ENCODE results near the gene PSMA7.
"Not testable (repeated sequence)": the region's sequence is repeated elsewhere in the genome, so short reads cannot be mapped to it uniquely, and the experiment has no call there.

Gene PSMA7

GRCh38 chr20:62155428-62156253 lies 12.4 kb upstream of the PSMA7 start:
- no peak for DNase-seq (ENCODE audit: low read depth)

DNA sequence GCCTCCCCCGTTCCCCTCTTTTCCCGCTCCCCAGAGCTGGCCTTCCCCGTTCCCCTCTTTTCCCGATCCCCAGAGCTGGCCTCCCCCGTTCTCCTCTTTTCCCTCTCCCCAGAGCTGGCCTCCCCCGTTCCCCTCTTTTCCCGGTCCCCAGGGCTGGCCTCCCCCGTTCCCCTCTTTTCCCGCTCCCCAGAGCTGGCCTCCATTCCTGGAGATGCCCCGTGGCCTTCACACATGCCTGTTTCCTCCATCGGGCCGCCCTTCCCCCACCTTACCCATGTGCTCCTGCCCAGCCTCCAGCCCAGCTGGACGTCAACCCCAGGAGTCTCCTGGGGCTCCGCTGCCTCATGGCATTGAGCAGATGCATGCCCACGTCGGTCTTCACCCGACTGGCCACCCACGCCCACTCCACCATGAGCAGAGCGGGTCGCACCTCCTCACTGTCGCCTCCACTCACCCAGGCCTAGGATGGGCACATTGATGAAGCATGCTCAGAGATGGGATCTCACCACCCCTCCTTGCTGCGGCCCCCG lies 8.7 kb upstream of the PSMA7 start:
- no peak for DNase-seq (ENCODE audit: low read depth)

- DNase-seq (ENCODE audit: low read depth) = no peak
Observed at GRCh38 chr20:62151225-62151624, 8.0 kb upstream of the PSMA7 start.

- no peak for DNase-seq (ENCODE audit: low read depth)
Observed at GRCh38 chr20:62150310-62150575, 7.0 kb upstream of the PSMA7 start.

DNA sequence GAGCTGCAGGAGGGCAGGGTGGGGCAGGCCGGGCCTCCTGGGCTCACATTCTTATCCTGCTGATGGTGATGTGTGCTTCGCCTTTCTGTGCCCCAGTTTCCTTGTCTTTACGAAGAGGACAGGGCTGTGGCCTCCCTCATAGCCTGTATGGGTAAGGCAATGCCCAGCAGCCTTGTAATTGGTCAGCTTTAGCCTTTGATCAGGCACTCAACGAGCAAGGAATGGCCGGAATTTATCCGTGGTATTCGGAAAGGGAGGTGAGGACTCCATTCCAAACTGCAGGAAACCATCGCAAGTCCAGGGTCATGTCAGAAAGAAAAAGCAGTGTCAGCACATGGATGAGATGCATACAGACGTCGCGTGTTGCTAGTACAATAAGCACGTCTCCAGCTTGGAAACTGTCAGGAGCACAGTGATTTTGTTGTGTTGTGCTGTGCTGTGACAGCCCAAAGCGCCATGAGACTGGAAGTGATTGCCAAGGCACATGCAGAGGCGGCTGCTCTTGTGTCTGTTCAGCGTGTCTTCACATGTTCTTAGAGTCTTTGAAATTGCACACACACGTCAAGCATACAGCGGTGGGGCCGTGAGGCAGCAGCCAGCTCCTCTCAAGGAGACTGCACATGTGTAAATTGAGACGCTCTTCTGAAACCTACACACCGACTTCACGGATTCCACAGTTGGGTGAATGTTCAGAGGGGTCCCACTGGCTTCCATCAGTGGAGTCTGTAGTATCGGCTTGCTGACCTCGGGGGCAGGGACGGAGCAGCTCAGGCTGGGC lies 6.5 kb upstream of the PSMA7 start:
- DNase-seq (ENCODE audit: low read depth) = no peak

DNA sequence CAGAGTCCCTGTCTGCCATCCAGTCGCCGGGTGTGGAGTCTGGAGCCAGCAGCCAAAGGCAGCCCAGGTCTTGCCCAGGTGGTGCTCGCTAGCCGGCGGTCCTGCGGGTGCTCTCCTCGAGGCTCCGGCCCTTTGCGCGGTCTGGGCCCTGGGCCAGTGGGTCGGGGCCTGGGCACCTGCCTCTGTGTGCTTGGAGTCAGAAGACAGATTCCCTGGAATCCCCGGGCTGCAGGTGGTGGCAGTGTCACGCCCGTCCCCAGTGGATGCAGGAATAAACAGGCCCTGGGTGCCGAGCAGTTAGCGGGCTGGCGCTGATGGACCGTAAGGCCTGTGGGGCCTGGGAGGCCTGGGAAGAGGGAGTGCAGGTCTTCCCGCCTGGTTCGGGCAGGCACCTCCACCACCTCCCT lies 5.7 kb upstream of the PSMA7 start:
- no peak for DNase-seq (ENCODE audit: low read depth)

GRCh38 chr20:62148383-62148782 lies 5.2 kb upstream of the PSMA7 start:
- DNase-seq (ENCODE audit: low read depth) = not testable (repeated sequence)

DNA sequence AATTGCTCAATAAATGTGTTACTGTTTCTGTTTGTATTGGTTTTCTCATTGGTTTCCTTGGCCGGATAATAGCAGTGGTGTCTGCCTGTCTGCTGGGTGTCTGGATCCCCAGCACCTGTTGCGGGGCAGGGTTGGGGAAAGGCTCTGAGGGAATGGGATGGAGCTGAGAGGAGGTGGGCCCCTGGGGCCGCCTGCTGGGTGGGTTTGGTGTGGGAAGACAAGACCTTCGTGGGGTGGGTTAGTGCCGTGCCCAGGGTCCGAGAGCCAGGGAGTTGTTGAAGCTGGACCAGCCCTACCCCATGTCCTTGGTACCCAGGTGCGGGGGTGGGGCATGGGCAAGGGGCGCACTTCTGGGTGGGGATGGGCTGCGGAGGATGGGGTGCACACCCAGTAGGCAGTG lies 4.3 kb upstream of the PSMA7 start:
- no peak for DNase-seq (ENCODE audit: low read depth)

DNA sequence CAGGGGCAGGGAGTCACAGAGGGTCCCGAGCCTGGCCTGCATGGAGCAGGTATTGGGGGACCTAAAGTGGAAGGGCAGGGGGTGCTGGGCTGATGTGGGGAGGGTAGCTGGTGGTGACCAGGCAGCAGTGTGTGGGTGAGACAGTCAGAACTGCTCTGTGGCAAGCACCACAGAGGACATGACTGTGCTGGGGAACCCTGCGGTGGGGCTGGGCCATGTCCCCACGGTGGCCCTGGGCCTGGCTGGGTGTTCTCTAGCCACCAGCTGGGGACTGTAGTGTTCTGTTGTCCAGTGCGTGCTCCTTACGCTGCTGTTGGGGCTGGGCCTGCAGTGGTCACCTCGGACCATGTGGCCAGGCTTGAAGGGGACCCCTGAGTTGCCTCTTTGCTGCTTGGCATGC lies 3.9 kb upstream of the PSMA7 start:
- no peak for DNase-seq (ENCODE audit: low read depth)

- no peak for DNase-seq (ENCODE audit: low read depth)
Observed at GRCh38 chr20:62146019-62146755, 3.0 kb upstream of the PSMA7 start.

DNA sequence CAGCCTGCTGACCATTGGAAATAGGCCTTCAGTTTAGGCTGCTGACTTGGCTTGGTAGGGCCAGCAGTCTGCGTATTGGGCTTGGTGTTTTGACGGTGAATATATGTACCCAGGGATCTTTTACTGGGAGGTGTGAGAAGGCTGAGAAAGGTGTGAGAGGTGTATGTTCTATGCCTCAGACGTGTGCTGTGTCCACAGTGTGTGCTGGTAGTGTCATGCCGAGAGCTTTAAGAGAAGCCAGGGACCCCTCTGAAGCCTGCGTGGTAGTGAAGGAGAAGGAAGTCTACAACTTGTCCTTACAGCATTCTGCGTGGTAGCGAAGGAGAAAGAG lies 2.5 kb upstream of the PSMA7 start:
- no peak for DNase-seq (ENCODE audit: low read depth)

DNA sequence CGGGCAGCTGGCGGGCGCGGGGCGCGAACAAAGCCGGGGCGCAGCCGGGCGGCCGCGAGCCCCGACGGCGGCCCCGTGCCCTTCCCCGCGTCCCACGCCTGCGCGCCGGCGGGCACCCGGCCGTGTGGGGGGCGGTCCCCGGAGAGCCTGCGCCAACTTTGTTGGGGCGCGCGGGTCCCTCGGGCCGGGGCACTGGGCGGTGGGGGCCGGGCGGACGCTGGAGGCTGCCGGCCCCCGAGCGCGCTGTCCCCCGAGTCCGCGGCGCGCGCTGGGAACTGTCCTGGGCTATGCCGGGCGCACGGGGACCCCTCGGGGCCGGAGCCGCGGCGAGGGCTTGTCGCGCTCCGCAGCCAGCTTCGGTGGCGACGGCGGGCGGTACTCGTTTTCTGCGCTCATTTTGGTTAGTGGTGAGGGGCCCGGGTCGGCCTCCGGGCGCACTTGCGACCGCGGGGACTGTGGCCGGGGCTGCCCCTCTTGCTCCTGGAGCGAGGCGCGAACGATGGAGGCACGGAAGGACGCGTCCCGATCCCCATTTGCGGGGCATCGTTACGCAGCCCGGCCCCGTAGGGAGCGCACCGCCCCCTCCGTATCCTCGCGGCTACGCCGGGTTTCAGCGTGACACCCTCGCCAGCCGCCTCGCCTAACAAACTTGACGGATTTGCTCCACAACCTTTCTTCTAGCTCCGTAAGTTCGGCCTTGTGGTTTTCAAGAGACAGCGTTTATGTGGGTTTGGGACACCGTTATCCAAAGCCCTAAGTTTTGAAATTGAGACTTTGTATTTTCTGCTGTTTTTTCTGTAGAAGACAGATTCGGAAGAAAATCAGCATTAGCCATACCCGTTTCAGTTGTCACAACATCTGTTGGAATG lies 997 bp upstream of the PSMA7 start:
- no peak for DNase-seq (ENCODE audit: low read depth)

GRCh38 chr20:62142252-62143080 lies 728 bp downstream of the PSMA7 start:
- no peak for DNase-seq (ENCODE audit: low read depth)

DNA sequence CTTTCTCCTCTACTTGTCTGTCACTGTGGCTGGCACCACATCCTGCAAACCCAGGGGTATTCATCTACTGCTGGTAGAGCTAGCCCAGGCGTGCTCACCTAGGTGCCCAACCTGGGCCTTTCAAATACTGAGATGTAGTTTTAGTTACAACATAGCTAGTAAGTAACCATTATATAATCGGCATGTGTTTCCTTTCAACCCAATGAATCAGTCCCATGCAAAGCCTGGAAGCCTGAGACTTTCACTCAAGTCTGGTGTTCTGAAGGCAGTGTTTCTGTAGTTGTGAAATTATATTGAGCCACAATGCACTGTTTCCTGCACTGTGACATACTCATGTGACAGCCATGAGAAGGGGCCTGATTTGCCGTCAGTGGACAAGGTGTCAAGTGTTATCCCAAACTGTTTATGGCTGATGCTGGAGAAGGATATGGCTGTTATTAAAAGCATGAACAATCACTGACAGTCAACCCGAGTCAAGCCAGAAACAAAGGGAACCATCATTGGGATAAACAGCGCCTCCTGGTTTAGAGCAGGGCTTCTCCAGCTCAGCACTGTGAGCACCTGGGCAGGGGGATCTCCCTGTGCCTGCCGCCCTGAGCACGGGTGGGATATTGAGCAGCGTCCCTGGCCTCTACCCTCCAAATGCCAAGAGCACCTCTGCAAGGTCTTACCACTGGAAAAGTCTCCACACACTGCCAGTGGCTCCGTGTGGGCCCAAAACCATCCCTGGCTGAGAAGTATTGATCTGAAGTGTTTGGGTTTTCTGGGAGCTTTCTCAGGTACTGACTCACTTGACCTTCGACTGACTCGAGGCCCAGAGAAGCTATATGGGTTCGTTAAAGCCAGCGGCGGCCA lies 1.6 kb downstream of the PSMA7 start:
- no peak for DNase-seq (ENCODE audit: low read depth)

DNA sequence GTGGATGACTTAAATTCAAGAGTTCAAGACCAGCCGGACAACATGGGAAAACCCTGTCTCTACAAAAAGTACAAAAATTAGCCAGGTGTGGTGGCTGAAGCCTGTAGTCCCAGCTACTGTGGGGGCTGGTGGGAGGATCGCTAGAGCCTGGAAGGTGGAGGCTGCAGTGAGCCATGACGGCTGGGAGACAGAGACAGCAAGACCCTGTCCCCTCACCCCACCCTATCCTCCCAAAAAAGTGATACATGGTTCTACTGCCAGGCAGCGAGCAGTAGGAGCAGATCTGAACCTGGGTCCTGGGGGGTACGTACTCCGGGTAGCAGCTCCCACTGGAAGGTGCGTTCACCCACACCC lies 2.2 kb downstream of the PSMA7 start:
- no peak for DNase-seq (ENCODE audit: low read depth)

DNA sequence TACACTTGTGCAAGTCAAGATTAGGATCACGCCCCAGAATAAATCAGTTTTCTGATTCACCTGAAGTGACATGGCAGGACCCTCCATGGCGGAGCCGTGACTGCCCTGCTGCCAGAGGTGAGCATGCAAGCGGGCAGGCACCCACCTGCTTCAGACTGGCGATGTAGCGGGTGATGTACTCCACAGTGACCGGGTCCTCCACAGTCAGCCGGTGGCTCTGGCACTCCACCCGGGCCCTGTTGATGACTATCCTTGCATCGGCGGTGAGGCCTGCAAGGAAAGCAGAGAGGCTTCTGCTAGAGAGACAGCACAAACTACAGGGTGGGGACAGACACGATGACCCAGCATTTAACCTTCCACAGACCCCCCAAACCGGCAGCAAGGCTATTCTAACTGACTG lies 3.6 kb downstream of the PSMA7 start:
- no peak for DNase-seq (ENCODE audit: low read depth)

DNA sequence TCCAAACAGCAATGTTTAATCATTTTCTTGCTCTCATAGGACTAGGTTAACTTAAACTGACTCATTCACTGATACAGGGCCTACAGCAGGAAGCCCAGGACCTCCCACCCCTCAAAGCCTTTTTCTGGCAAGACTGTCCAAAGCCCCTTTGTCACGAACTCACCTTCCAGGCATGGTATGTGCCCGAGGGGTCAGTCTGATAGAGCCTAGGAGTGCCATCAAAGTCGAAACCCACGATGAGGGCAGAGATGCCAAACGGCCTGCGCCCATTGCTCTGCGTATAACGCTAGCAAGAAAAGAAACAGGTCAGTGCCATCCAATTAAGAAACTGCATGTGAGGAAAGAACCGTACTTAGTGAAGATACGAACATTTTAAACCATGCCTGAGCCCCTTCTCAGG lies 4.3 kb downstream of the PSMA7 start:
- no peak for DNase-seq (ENCODE audit: low read depth)

DNA sequence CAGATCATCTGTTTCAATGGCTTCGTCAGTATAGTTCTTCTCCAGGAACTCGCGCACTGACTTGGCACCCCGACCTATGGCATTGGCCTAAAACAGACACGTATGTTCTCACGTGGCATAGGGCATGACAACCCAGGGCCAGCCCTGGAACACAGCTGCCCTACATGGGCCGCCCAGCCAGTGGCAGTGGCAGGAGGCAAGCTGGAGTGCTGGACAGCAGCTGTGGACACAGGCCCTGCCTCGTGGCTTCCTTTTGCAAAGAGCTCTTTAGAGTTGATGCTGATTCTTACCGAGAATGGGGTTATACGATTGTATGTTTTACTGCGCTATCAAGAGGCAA lies 5.0 kb downstream of the PSMA7 start:
- DNase-seq (ENCODE audit: low read depth) = no peak

- no peak for DNase-seq (ENCODE audit: low read depth)
Observed at GRCh38 chr20:62137478-62138203, 5.6 kb downstream of the PSMA7 start.

GRCh38 chr20:62137092-62137384 lies 6.2 kb downstream of the PSMA7 start:
- DNase-seq (ENCODE audit: low read depth) = no peak
